ENCODE results near the gene ZC3H12A.

- TF ChIP-seq CTCF (IDR thresholded peaks at IDR 0.05) (no peak), POLR2A (IDR thresholded peaks at IDR 0.05) (no peak), POLR2AphosphoS5 (IDR thresholded peaks at IDR 0.05; ENCODE audit: insufficient read depth in 1 of 2, low read depth in 1 of 2) (no peak)
These were observed 21.5 kb downstream of the ZC3H12A start for GRCh38 chr1:37495875-37496274.

Data from vagina (tissue), 2 donors.